B cell (primary cell): ENCODE measurements around the gene ASPG. TPM values are rescaled to one million over a fixed set of nuclear protein-coding genes. Genes with fewer than 3 reads are reported as not detected.

Experiments
- ATAC-seq: fragments of 200-7000 bp; cut with Tn5 transposase; one replicate; pipeline ENCODE4 v1.10.0; 2021; ENCODE audit warnings: low read depth, mild to moderate bottlenecking, moderate number of reproducible peaks, moderate library complexity
- CTCF ChIA-PET: fragments of 350-600 bp; sonication (Branson Sonifier 250); formaldehyde crosslinking; loops from one replicate; lab custom pipeline; 2021; ENCODE audit warnings: antibody characterized with exemption, inconsistent platforms; lab: Charles Lee
- POLR2A ChIA-PET: fragments of 350-600 bp; sonication (Branson Sonifier 250); formaldehyde crosslinking; loops from one replicate; lab custom pipeline; 2021; ENCODE audit warnings: antibody characterized with exemption; lab: Charles Lee
- DNase-seq: peaks from one replicate; pipeline ENCODE4 v3.0.0; 2013
- H2AFZ ChIP-seq: 2 replicates; pipeline ENCODE4 v1.6.1; 2012; ENCODE audit warnings: mild to moderate bottlenecking, low read depth, low read length; ENCODE audit not compliant: insufficient read depth, poor library complexity, severe bottlenecking
- H3K27ac ChIP-seq, 2 donors: 1 replicate in 1 of 2; 2 replicates in 1 of 2; pipeline ENCODE4 v1.5.1; 2012 to 2013; ENCODE audit warnings: low read length in 2 of 2, mild to moderate bottlenecking in 2 of 2, moderate library complexity in 1 of 2
- H3K27me3 ChIP-seq, 4 experiments: fragments of 200-600 bp in 1 of 4; sonication (generic) in 1 of 4; replicated peaks in 1 of 4; 1 replicate in 2 of 4; 2 replicates in 2 of 4; pipeline versions ENCODE4 v1.6.1 to v1.7.0; 2013 to 2016; ENCODE audit warnings: low read length in 3 of 4, mild to moderate bottlenecking in 2 of 4, mixed read lengths in 1 of 4, moderate library complexity in 1 of 4; ENCODE audit not compliant: insufficient read depth in 4 of 4, control insufficient read depth in 3 of 4; ENCODE audit errors: control extremely low read depth in 1 of 4
- H3K36me3 ChIP-seq, 2 experiments: replicated peaks in 1 of 2; 1 replicate in 1 of 2; 2 replicates in 1 of 2; pipeline versions ENCODE4 v1.6.1 to v1.7.1; 2013; ENCODE audit warnings: low read length in 1 of 2; ENCODE audit not compliant: insufficient read depth in 2 of 2, control insufficient read depth in 1 of 2; ENCODE audit errors: control extremely low read depth in 1 of 2, extremely low read depth in 1 of 2
- H3K4me1 ChIP-seq, 2 donors: fragments of 200-600 bp in 1 of 2; sonication (generic) in 1 of 2; 1 replicate in 1 of 2; 2 replicates in 1 of 2; pipeline versions ENCODE4 v1.5.1 to v1.6.1; 2013 to 2017; ENCODE audit warnings: low read length in 2 of 2; ENCODE audit not compliant: control insufficient read depth in 2 of 2, insufficient read depth in 2 of 2
- H3K4me2 ChIP-seq: replicated peaks from 2 replicates; pipeline ENCODE3; 2012; ENCODE audit warnings: mild to moderate bottlenecking, low read depth, low read length; ENCODE audit not compliant: poor library complexity, severe bottlenecking
- H3K4me3 ChIP-seq, 5 experiments: fragments of 200-600 bp in 1 of 5; sonication (generic) in 1 of 5; 1 replicate in 3 of 5; 2 replicates in 2 of 5; pipeline versions ENCODE4 v1.5.1 to v1.7.0; 2011 to 2016; ENCODE audit warnings: low read length in 4 of 5, mild to moderate bottlenecking in 4 of 5, low read depth in 2 of 5, control low read depth in 1 of 5, moderate library complexity in 1 of 5; ENCODE audit not compliant: insufficient read depth in 1 of 5; ENCODE audit errors: control extremely low read depth in 1 of 5, extremely low read depth in 1 of 5
- H3K79me2 ChIP-seq: fragments of 200-600 bp; sonication (generic); one replicate; pipeline ENCODE4 v1.6.0; 2016; ENCODE audit warnings: low read length; ENCODE audit not compliant: control insufficient read depth, insufficient read depth
- H3K9ac ChIP-seq: fragments of 200-600 bp; sonication (generic); 2 replicates; pipeline ENCODE4 v1.6.1; 2017; ENCODE audit warnings: mild to moderate bottlenecking, low read length, moderate library complexity
- H3K9me3 ChIP-seq, 3 donors: one replicate each; pipeline versions ENCODE4 v1.6.1 to v1.7.1; 2013; ENCODE audit warnings: low read length in 2 of 3; ENCODE audit not compliant: control insufficient read depth in 2 of 3, insufficient read depth in 1 of 3; ENCODE audit errors: control extremely low read depth in 1 of 3
- H4K20me1 ChIP-seq: 2 replicates; pipeline ENCODE4 v1.6.0; 2012; ENCODE audit warnings: mild to moderate bottlenecking, low read length; ENCODE audit not compliant: insufficient read depth, control insufficient read depth, poor library complexity, severe bottlenecking
- H3K27ac Mint-ChIP-seq: one replicate; pipeline ENCODE4 v1.8.0; 2021; ENCODE audit warnings: mixed read lengths
- H3K27me3 Mint-ChIP-seq: one replicate; pipeline ENCODE4 v1.8.0; 2021; ENCODE audit warnings: mixed read lengths
- H3K4me1 Mint-ChIP-seq: one replicate; pipeline ENCODE4 v1.8.0; 2021; ENCODE audit warnings: mixed read lengths
- H3K4me3 Mint-ChIP-seq: one replicate; pipeline ENCODE4 v1.8.0; 2021; ENCODE audit warnings: mixed read lengths
- H3K9me3 Mint-ChIP-seq: one replicate; pipeline ENCODE4 v1.8.0; 2022; ENCODE audit warnings: mixed read lengths; ENCODE audit not compliant: insufficient read depth
- EZH2 ChIP-seq: IDR thresholded peaks from 2 replicates; pipeline ENCODE4 v1.6.1; 2012; ENCODE audit warnings: borderline replicate concordance, low read depth, mild to moderate bottlenecking, moderate library complexity, low read length; ENCODE audit not compliant: insufficient read depth, poor library complexity, severe bottlenecking
- WGBS: methylation state at CpG from one replicate; pipeline ENCODE4 v1.1.5; 2013; ENCODE audit warnings: missing lambda C conversion rate; ENCODE audit not compliant: insufficient coverage; 5-methylcytosine and 5-hydroxymethylcytosine counted together
- intact Hi-C: fragments of 100-400 bp; cut with micrococcal nuclease; formaldehyde crosslinking; loops from one replicate; pipeline ENCODE4 v1.10.0; 2022
- polyA plus RNA-seq: library from polyadenylated mRNA; depleted of rRNA; stranded (reverse); fragments of >200 nt; gene quantifications from 2 replicates; pipeline ENCODE4 v1.2.3, GENCODE V29; 2012
- total RNA-seq, 2 donors: library from RNA; stranded (reverse); fragments of 120-200 nt in 1 of 2; gene quantifications; 1 replicate in 1 of 2; 2 replicates in 1 of 2; pipeline versions ENCODE4 v1.2.3 to v1.2.4, GENCODE V29; 2013 to 2022
- TF ChIP-seq, protein P1 (sequence below): fragments of 200-600 bp; IDR thresholded peaks from one replicate; pipeline ENCODE4 v1.8.0; 2022; ENCODE audit warnings: antibody characterized with exemption, mild to moderate bottlenecking

Gene ASPG
- total and polyA plus RNA-seq, 2 donors (not counting 1 experiment from before 2014, with no cell fraction given), result not detected

DNA sequence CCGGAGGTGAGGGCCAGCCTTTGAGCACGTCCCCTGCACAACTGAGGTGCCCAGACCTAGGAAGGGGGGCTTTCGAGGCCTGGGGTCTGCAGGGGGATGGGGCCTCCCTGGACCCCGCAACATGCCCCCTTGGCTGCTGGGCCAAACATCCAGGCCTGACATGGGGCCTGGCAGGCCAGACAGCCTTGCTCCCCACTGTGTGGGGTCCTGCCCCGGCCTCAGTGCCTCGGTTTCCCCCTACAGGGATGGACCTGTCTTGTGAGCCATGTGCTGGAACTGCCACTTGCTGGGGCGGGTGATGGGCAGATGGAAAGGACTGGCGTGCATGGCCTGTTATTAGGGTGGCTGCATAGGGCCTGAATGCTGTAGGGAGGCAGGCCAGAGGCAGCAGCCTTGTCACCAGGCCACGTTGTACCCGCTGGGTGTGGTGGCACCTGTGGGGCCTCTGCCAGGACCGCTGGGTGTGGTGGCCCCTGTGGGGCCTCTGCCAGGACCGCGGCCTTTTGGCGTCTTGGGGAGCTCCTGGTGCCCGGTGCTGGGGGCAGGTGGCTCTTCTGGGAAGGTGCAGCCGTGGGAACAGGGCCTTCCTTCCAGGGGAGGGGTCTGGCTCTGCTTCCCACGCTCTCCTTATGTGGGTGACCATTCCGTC lies 20.4 kb downstream of the ASPG start:
- Histone ChIP-seq H3K9me3 (peaks cover 0 to under 1% (median 0%) of the 10 kb centered on the region in 3 donors), H2AFZ (no peak overlapping the region), H3K79me2 (no peaks in the 10 kb centered on the region), H3K4me1 (no peaks in the 10 kb centered on the region), H3K27ac (no peak overlapping the region), H3K4me3 (no peak overlapping the region), H4K20me1 (no peaks in the 10 kb centered on the region), H3K9ac (no peak overlapping the region), H3K27me3 (no peaks in the 10 kb centered on the region), H3K4me2 (no peak overlapping the region), H3K36me3 (no peaks in the 10 kb centered on the region)
- no peak overlapping the region for H3K4me3 Mint-ChIP-seq
- ChIA-PET CTCF (interaction anchor here (0.7 kb wide), 1 partner anchor 9 kb away, joined by 3 read pairs; no protein-coding TSS in a partner anchor), POLR2A (no interaction called here)
- H3K27me3 Mint-ChIP-seq, result peaks cover 1% of the 10 kb centered on the region
- TF ChIP-seq, protein P1, sequence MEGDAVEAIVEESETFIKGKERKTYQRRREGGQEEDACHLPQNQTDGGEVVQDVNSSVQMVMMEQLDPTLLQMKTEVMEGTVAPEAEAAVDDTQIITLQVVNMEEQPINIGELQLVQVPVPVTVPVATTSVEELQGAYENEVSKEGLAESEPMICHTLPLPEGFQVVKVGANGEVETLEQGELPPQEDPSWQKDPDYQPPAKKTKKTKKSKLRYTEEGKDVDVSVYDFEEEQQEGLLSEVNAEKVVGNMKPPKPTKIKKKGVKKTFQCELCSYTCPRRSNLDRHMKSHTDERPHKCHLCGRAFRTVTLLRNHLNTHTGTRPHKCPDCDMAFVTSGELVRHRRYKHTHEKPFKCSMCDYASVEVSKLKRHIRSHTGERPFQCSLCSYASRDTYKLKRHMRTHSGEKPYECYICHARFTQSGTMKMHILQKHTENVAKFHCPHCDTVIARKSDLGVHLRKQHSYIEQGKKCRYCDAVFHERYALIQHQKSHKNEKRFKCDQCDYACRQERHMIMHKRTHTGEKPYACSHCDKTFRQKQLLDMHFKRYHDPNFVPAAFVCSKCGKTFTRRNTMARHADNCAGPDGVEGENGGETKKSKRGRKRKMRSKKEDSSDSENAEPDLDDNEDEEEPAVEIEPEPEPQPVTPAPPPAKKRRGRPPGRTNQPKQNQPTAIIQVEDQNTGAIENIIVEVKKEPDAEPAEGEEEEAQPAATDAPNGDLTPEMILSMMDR, result no peak
- no peak for TF ChIP-seq EZH2
- no peak for ATAC-seq
- intact Hi-C loops, result no loop called here
- 81% methylated on average over 17 of the region's 18 CpGs for WGBS
- H3K4me1 Mint-ChIP-seq, result no peaks in the 10 kb centered on the region
- DNase-seq, result no peak
- H3K9me3 Mint-ChIP-seq, result no peaks in the 10 kb centered on the region
- H3K27ac Mint-ChIP-seq, result no peak overlapping the region

DNA sequence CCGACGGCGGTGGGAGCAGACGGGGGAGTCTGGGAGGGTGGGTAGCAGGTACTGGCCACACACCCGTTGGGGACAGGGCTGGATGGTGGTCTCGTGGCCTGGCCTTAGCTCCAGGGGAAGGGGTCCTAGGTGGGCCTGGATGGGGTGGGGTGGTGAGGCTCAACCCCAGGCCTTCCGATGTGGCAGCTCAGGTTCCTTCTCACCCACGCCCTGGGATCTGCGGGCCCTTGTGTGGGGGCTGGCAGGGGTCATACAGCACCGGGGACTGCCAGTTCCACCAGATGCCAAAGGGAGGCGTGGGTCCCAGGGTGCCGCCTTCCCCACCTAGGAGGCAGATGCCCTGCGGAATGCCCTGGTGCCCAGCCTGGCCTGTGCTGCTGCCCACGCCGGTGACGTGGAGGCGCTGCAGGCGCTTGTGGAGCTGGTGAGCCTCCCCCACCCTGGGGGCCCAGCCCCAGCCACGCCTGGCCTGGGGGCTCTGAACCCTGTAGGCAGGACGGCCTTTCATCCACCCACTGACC lies 21.0 kb downstream of the ASPG start:
- Histone ChIP-seq H3K4me1 (no peaks in the 10 kb centered on the region), H4K20me1 (no peaks in the 10 kb centered on the region), H3K4me3 (no peak overlapping the region), H3K27me3 (no peaks in the 10 kb centered on the region), H3K79me2 (no peaks in the 10 kb centered on the region), H3K36me3 (no peaks in the 10 kb centered on the region), H3K9ac (no peak overlapping the region), H3K4me2 (no peak overlapping the region), H2AFZ (no peak overlapping the region), H3K9me3 (peaks cover 0 to 3% (median 0%) of the 10 kb centered on the region in 3 donors), H3K27ac (no peak overlapping the region)
- intact Hi-C loops, result no loop called here
- Mint-ChIP-seq H3K9me3 (no peaks in the 10 kb centered on the region), H3K4me3 (no peak overlapping the region), H3K27ac (no peak overlapping the region), H3K4me1 (no peaks in the 10 kb centered on the region), H3K27me3 (peaks cover 3% of the 10 kb centered on the region)
- CTCF ChIA-PET, result interaction anchor here (0.7 kb wide), 1 partner anchor 10 kb away, joined by 3 read pairs; no protein-coding TSS in a partner anchor
- ATAC-seq, result no peak
- no peak for TF ChIP-seq EZH2
- TF ChIP-seq, protein P1, result no peak
- no peak for DNase-seq
- 94% methylated on average over 20 of the region's 20 CpGs for WGBS
- POLR2A ChIA-PET, result no interaction called here
